Measurements from ENCODE around the gene EMP1.
"Not testable (repeated sequence)": the region's sequence is repeated elsewhere in the genome, so short reads cannot be mapped to it uniquely, and the experiment has no call there.

EMP1 gene

GRCh38 chr12:13259625-13260024 is 63.1 kb downstream of the EMP1 start:
- DNase-seq, result not testable (repeated sequence)

GRCh38 chr12:13267826-13268225 is 71.3 kb downstream of the EMP1 start:
- DNase-seq, result not testable (repeated sequence)

GRCh38 chr12:13268581-13268980 is 72.1 kb downstream of the EMP1 start:
- DNase-seq, result no peak

All from NCI-H187 (cell line).